GM19193 (cell line): ENCODE data around the gene HMGN2.

Experiments used
- POLR2A ChIP-seq: IDR thresholded peaks from 4 replicates; pipeline ENCODE4 v1.6.1; 2011; ENCODE audit not compliant: insufficient read depth, insufficient read length; ENCODE audit errors: extremely low read depth

Gene HMGN2

GRCh38 chr1:26516987-26517765, 44.9 kb downstream of the HMGN2 start:
- TF ChIP-seq POLR2A, result no peak

GRCh38 chr1:26517766-26518049, 45.5 kb downstream of the HMGN2 start:
- no peak for TF ChIP-seq POLR2A

GRCh38 chr1:26518355-26518754, 46.1 kb downstream of the HMGN2 start:
- TF ChIP-seq POLR2A, result no peak

GRCh38 chr1:26520339-26520738, 48.1 kb downstream of the HMGN2 start:
- TF ChIP-seq POLR2A, result no peak

- no peak for TF ChIP-seq POLR2A
Observed at GRCh38 chr1:26521669-26522030, 49.4 kb downstream of the HMGN2 start.

- TF ChIP-seq POLR2A, result no peak
Observed at GRCh38 chr1:26522073-26522472, 49.8 kb downstream of the HMGN2 start.

- no peak for TF ChIP-seq POLR2A
Observed at GRCh38 chr1:26524181-26524580, 51.9 kb downstream of the HMGN2 start.
